GM12801 (cell line): ENCODE results near the gene DAGLA.

Experiments
- CTCF ChIP-seq: IDR thresholded peaks from one replicate; pipeline ENCODE4 v1.5.1; 2011; ENCODE audit warnings: control low read depth; ENCODE audit not compliant: insufficient read length; ENCODE audit errors: extremely low read depth

DAGLA gene

GRCh38 chr11:61701242-61701886 lies 21.2 kb downstream of the DAGLA start:
- TF ChIP-seq CTCF: no peak

- no peak for TF ChIP-seq CTCF
Observed at GRCh38 chr11:61702701-61703312, 22.6 kb downstream of the DAGLA start.

GRCh38 chr11:61704838-61705237 lies 24.6 kb downstream of the DAGLA start:
- TF ChIP-seq CTCF: no peak

GRCh38 chr11:61706452-61707400 lies 26.5 kb downstream of the DAGLA start:
- TF ChIP-seq CTCF: no peak

GRCh38 chr11:61707574-61707973 lies 27.4 kb downstream of the DAGLA start:
- no peak for TF ChIP-seq CTCF

GRCh38 chr11:61709110-61709509 lies 28.9 kb downstream of the DAGLA start:
- no peak for TF ChIP-seq CTCF

GRCh38 chr11:61709572-61709971 lies 29.4 kb downstream of the DAGLA start:
- TF ChIP-seq CTCF: no peak
